Measurements from ENCODE around the gene DCDC1. TPM values are rescaled to one million over a fixed set of nuclear protein-coding genes. Genes with fewer than 3 reads are reported as not detected.
"Not testable (repeated sequence)": the region's sequence is repeated elsewhere in the genome, so short reads cannot be mapped to it uniquely, and the experiment has no call there.

DCDC1 gene
- total RNA-seq, 2 experiments from 2014 or later: not detected

- DNase-seq (no peak), ATAC-seq (ENCODE audit: low read depth) (no peak)
- Mint-ChIP-seq H3K27me3 (peaks cover 3% of the 10 kb centered on the region), H3K4me1 (no peaks in the 10 kb centered on the region), H3K27ac (no peak overlapping the region), H3K4me3 (no peak overlapping the region), H3K36me3 (no peaks in the 10 kb centered on the region), H3K9me3 (no peaks in the 10 kb centered on the region)
- POLR2A ChIA-PET: no interaction called here
Measured at GRCh38 chr11:31301549-31302510, 67.7 kb downstream of the DCDC1 start.

- H3K27ac Mint-ChIP-seq: no peak overlapping the region
- POLR2A ChIA-PET: no interaction called here
- H3K4me3 Mint-ChIP-seq: no peak overlapping the region
- peaks cover 2% of the 10 kb centered on the region for H3K27me3 Mint-ChIP-seq
- H3K9me3 Mint-ChIP-seq: no peaks in the 10 kb centered on the region
- no peak for ATAC-seq (ENCODE audit: low read depth)
- no peaks in the 10 kb centered on the region for H3K4me1 Mint-ChIP-seq
- DNase-seq: no peak
- H3K36me3 Mint-ChIP-seq: no peaks in the 10 kb centered on the region
Measured at GRCh38 chr11:31295308-31295707, 74.2 kb downstream of the DCDC1 start.

GRCh38 chr11:31273527-31273926 is 96.0 kb downstream of the DCDC1 start:
- peaks cover 20% of the 10 kb centered on the region for H3K9me3 Mint-ChIP-seq
- H3K4me1 Mint-ChIP-seq; H3K36me3 Mint-ChIP-seq; ATAC-seq (ENCODE audit: low read depth); POLR2A ChIA-PET; H3K27me3 Mint-ChIP-seq; H3K27ac Mint-ChIP-seq; H3K4me3 Mint-ChIP-seq; DNase-seq: not testable (repeated sequence)

GRCh38 chr11:31267720-31268119 is 101.8 kb downstream of the DCDC1 start:
- DNase-seq (no peak), ATAC-seq (ENCODE audit: low read depth) (no peak)
- H3K4me1 Mint-ChIP-seq: no peaks in the 10 kb centered on the region
- H3K27ac Mint-ChIP-seq: no peak overlapping the region
- H3K36me3 Mint-ChIP-seq: no peaks in the 10 kb centered on the region
- POLR2A ChIA-PET: no interaction called here
- no peaks in the 10 kb centered on the region for H3K27me3 Mint-ChIP-seq
- no peak overlapping the region for H3K4me3 Mint-ChIP-seq
- peaks cover 8% of the 10 kb centered on the region for H3K9me3 Mint-ChIP-seq

GRCh38 chr11:31264834-31265233 is 104.7 kb downstream of the DCDC1 start:
- POLR2A ChIA-PET: no interaction called here
- Mint-ChIP-seq H3K36me3 (no peaks in the 10 kb centered on the region), H3K27ac (no peak overlapping the region), H3K4me3 (no peak overlapping the region), H3K27me3 (no peaks in the 10 kb centered on the region), H3K9me3 (no peaks in the 10 kb centered on the region), H3K4me1 (no peaks in the 10 kb centered on the region)
- DNase-seq (no peak), ATAC-seq (ENCODE audit: low read depth) (no peak)

GRCh38 chr11:31262761-31263160 is 106.8 kb downstream of the DCDC1 start:
- Mint-ChIP-seq H3K36me3 (no peaks in the 10 kb centered on the region), H3K4me3 (no peak overlapping the region), H3K4me1 (no peaks in the 10 kb centered on the region), H3K9me3 (no peaks in the 10 kb centered on the region), H3K27ac (no peak overlapping the region), H3K27me3 (no peaks in the 10 kb centered on the region)
- ATAC-seq (ENCODE audit: low read depth) (no peak), DNase-seq (no peak)
- POLR2A ChIA-PET: no interaction called here

- Mint-ChIP-seq H3K4me1 (no peaks in the 10 kb centered on the region), H3K36me3 (no peaks in the 10 kb centered on the region), H3K27me3 (no peaks in the 10 kb centered on the region), H3K4me3 (no peak overlapping the region), H3K9me3 (no peaks in the 10 kb centered on the region), H3K27ac (no peak overlapping the region)
- DNase-seq (no peak), ATAC-seq (ENCODE audit: low read depth) (no peak)
- POLR2A ChIA-PET: no interaction called here
Measured at GRCh38 chr11:31259797-31260196, 109.7 kb downstream of the DCDC1 start.

GRCh38 chr11:31254415-31254814 is 115.1 kb downstream of the DCDC1 start:
- Mint-ChIP-seq H3K4me1 (no peaks in the 10 kb centered on the region), H3K27me3 (no peaks in the 10 kb centered on the region), H3K4me3 (no peak overlapping the region), H3K36me3 (no peaks in the 10 kb centered on the region), H3K27ac (no peak overlapping the region), H3K9me3 (no peaks in the 10 kb centered on the region)
- ATAC-seq (ENCODE audit: low read depth): no peak
- no peak for DNase-seq
- POLR2A ChIA-PET: no interaction called here

GRCh38 chr11:31248768-31249167 is 120.8 kb downstream of the DCDC1 start:
- Mint-ChIP-seq H3K27me3 (no peaks in the 10 kb centered on the region), H3K27ac (no peak overlapping the region), H3K4me3 (no peak overlapping the region), H3K9me3 (no peaks in the 10 kb centered on the region), H3K36me3 (no peaks in the 10 kb centered on the region), H3K4me1 (no peaks in the 10 kb centered on the region)
- POLR2A ChIA-PET: no interaction called here
- DNase-seq (no peak), ATAC-seq (ENCODE audit: low read depth) (no peak)

GRCh38 chr11:31247321-31247720 is 122.2 kb downstream of the DCDC1 start:
- Mint-ChIP-seq H3K9me3 (no peaks in the 10 kb centered on the region), H3K36me3 (no peaks in the 10 kb centered on the region), H3K27ac (no peak overlapping the region), H3K4me3 (no peak overlapping the region), H3K4me1 (no peaks in the 10 kb centered on the region), H3K27me3 (no peaks in the 10 kb centered on the region)
- POLR2A ChIA-PET: no interaction called here
- ATAC-seq (ENCODE audit: low read depth): no peak
- no peak for DNase-seq

GRCh38 chr11:31246451-31247165 is 122.9 kb downstream of the DCDC1 start:
- ATAC-seq (ENCODE audit: low read depth) (no peak), DNase-seq (no peak)
- POLR2A ChIA-PET: no interaction called here
- Mint-ChIP-seq H3K27ac (no peak overlapping the region), H3K36me3 (no peaks in the 10 kb centered on the region), H3K4me3 (no peak overlapping the region), H3K27me3 (no peaks in the 10 kb centered on the region), H3K4me1 (no peaks in the 10 kb centered on the region), H3K9me3 (no peaks in the 10 kb centered on the region)

GRCh38 chr11:31243706-31244105 is 125.8 kb downstream of the DCDC1 start:
- Mint-ChIP-seq H3K4me1 (no peaks in the 10 kb centered on the region), H3K36me3 (no peaks in the 10 kb centered on the region), H3K9me3 (no peaks in the 10 kb centered on the region), H3K27ac (no peak overlapping the region), H3K27me3 (no peaks in the 10 kb centered on the region), H3K4me3 (no peak overlapping the region)
- DNase-seq (no peak), ATAC-seq (ENCODE audit: low read depth) (no peak)
- POLR2A ChIA-PET: no interaction called here

- Mint-ChIP-seq H3K27ac (no peak overlapping the region), H3K36me3 (no peaks in the 10 kb centered on the region), H3K4me1 (no peaks in the 10 kb centered on the region), H3K27me3 (no peaks in the 10 kb centered on the region), H3K9me3 (no peaks in the 10 kb centered on the region), H3K4me3 (no peak overlapping the region)
- ATAC-seq (ENCODE audit: low read depth): no peak
- no peak for DNase-seq
- POLR2A ChIA-PET: no interaction called here
Measured at GRCh38 chr11:31240340-31240904, 129.1 kb downstream of the DCDC1 start.
